HepG2 (cell line): Measurements from ENCODE around the gene GUK1. TPM values are rescaled to one million over a fixed set of nuclear protein-coding genes. Genes with fewer than 3 reads are reported as not detected.
A peak's percentile ranks its signal among the peaks of the same experiment; 100 is the strongest.

Experiments
- FOXO1 ChIP-seq: sonication (generic); formaldehyde crosslinking; IDR thresholded peaks from 2 replicates; pipeline ENCODE4 v1.4.0; 2020; ENCODE audit warnings: missing genetic modification reagents
- MAFK ChIP-seq, 2 experiments: IDR thresholded peaks in 1 of 2; conservative IDR thresholded peaks in 1 of 2; 2 replicates each; pipeline ENCODE4 v1.6.1; 2011; ENCODE audit warnings: improper control_type of control experiment in 2 of 2, low read length in 2 of 2
- NFAT5 ChIP-seq: sonication (generic); formaldehyde crosslinking; IDR thresholded peaks from 2 replicates; pipeline ENCODE4 v1.4.0; 2020; ENCODE audit warnings: missing genetic modification reagents
- NFE2 ChIP-seq: sonication (generic); formaldehyde crosslinking; IDR thresholded peaks from 2 replicates; pipeline ENCODE4 v1.4.0; 2020; ENCODE audit warnings: missing genetic modification reagents
- NFYC ChIP-seq: IDR thresholded peaks from 2 replicates; pipeline ENCODE4 v1.6.1; 2016; ENCODE audit warnings: missing genetic modification reagents, missing compliant biosample characterization
- NKX3-1 ChIP-seq: sonication (generic); formaldehyde crosslinking; IDR thresholded peaks from 2 replicates; pipeline ENCODE4 v1.5.0; 2020; ENCODE audit warnings: missing genetic modification reagents
- TFDP1 ChIP-seq: IDR thresholded peaks from 2 replicates; pipeline ENCODE4 v1.6.1; 2016; ENCODE audit warnings: missing compliant biosample characterization, missing genetic modification reagents, borderline replicate concordance
- THYN1 ChIP-seq: sonication (generic); formaldehyde crosslinking; IDR thresholded peaks from 2 replicates; pipeline ENCODE4 v1.8.1; 2023; ENCODE audit warnings: low read depth, mild to moderate bottlenecking, moderate library complexity, missing genetic modification reagents, borderline replicate concordance
- ZBTB14 ChIP-seq: sonication (generic); formaldehyde crosslinking; IDR thresholded peaks from 2 replicates; pipeline ENCODE4 v1.4.0; 2020; ENCODE audit warnings: missing genetic modification reagents
- ZNF274 ChIP-seq: sonication (generic); formaldehyde crosslinking; IDR thresholded peaks from 2 replicates; pipeline ENCODE4 v1.5.1; 2020; ENCODE audit warnings: mild to moderate bottlenecking, missing genetic modification reagents
- ZNF34 ChIP-seq: sonication (generic); formaldehyde crosslinking; IDR thresholded peaks from 2 replicates; pipeline ENCODE4 v1.4.0; 2020; ENCODE audit warnings: mild to moderate bottlenecking, missing genetic modification reagents, borderline replicate concordance
- polyA plus RNA-seq, 8 experiments: library from polyadenylated mRNA; depleted of rRNA in 3 of 8; stranded (reverse) in 7 of 8; unstranded in 1 of 8; fragments of >200 nt; fragmentation: Illumina TruSeq in 4 of 8; extraction: Trizol in 4 of 8; gene quantifications; 2 replicates each; pipeline versions ENCODE4 v1.2.1 to v1.2.3, GENCODE V29; 2011 to 2016; ENCODE audit warnings: low read depth in 4 of 8, missing spikeins in 1 of 8, mixed read lengths in 1 of 8; ENCODE audit not compliant: insufficient read depth in 1 of 8
- total RNA-seq, 5 experiments: library from RNA; depleted of rRNA; stranded (reverse); fragments of >200 nt; fragmentation: Illumina TruSeq; extraction: Trizol; gene quantifications; 2 replicates each; pipeline ENCODE4 v1.2.3, GENCODE V29; 2016; ENCODE audit warnings: low read depth in 1 of 5
- TF ChIP-seq, protein P1 (sequence below), 2 experiments: sonication (generic) in 1 of 2; formaldehyde crosslinking in 1 of 2; IDR thresholded peaks; 2 replicates each; pipeline versions ENCODE4 v1.4.0 to v1.6.1; 2018 to 2020; ENCODE audit warnings: missing genetic modification reagents in 2 of 2, borderline replicate concordance in 1 of 2, low read depth in 1 of 2, mild to moderate bottlenecking in 1 of 2, missing biosample characterization in 1 of 2
- TF ChIP-seq, protein P2 (sequence below): sonication (generic); formaldehyde crosslinking; IDR thresholded peaks from 2 replicates; pipeline ENCODE4 v1.4.0; 2020; ENCODE audit warnings: mild to moderate bottlenecking, low read depth, missing genetic modification reagents

Gene GUK1
- total and polyA plus RNA-seq, 2 of the 13 experiments (the other 11 are each of a cell fraction or from before 2014, with no cell fraction given), result 116 to 154 TPM

- TF ChIP-seq NFAT5, result no peak
- peak; percentile 71; the same call in 1 of the 2 replicates for TF ChIP-seq TFDP1 (CRISPR knock-in tag)
- TF ChIP-seq NFE2 (CRISPR knock-in tag), result no peak
- TF ChIP-seq, protein P1, sequence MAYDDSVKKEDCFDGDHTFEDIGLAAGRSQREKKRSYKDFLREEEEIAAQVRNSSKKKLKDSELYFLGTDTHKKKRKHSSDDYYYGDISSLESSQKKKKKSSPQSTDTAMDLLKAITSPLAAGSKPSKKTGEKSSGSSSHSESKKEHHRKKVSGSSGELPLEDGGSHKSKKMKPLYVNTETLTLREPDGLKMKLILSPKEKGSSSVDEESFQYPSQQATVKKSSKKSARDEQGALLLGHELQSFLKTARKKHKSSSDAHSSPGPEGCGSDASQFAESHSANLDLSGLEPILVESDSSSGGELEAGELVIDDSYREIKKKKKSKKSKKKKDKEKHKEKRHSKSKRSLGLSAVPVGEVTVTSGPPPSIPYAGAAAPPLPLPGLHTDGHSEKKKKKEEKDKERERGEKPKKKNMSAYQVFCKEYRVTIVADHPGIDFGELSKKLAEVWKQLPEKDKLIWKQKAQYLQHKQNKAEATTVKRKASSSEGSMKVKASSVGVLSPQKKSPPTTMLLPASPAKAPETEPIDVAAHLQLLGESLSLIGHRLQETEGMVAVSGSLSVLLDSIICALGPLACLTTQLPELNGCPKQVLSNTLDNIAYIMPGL (CRISPR knock-in tag; IDR thresholded peaks at IDR 0.05; ENCODE audit: borderline replicate concordance in 1 of 2, low read depth in 1 of 2), result peak; percentile 48 to 85; a peak in 3 of 4 replicates
- no peak; the same call in 1 of the 2 replicates for TF ChIP-seq ZNF274 (CRISPR knock-in tag)
- peak; percentile 45; the same call in 1 of the 2 replicates for TF ChIP-seq FOXO1 (CRISPR knock-in tag)
- no peak for TF ChIP-seq ZBTB14 (CRISPR knock-in tag)
- no peak for TF ChIP-seq THYN1 (CRISPR knock-in tag)
- TF ChIP-seq NKX3-1 (CRISPR knock-in tag), result peak; percentile 53; the same call in 1 of the 2 replicates
- TF ChIP-seq ZNF34 (CRISPR knock-in tag), result no peak
- TF ChIP-seq MAFK (conservative IDR thresholded peaks at IDR 0.05 in 1 of 2, IDR thresholded peaks at IDR 0.05 in 1 of 2; ENCODE audit: low read length in 2 of 2), result no peak
- TF ChIP-seq, protein P2, sequence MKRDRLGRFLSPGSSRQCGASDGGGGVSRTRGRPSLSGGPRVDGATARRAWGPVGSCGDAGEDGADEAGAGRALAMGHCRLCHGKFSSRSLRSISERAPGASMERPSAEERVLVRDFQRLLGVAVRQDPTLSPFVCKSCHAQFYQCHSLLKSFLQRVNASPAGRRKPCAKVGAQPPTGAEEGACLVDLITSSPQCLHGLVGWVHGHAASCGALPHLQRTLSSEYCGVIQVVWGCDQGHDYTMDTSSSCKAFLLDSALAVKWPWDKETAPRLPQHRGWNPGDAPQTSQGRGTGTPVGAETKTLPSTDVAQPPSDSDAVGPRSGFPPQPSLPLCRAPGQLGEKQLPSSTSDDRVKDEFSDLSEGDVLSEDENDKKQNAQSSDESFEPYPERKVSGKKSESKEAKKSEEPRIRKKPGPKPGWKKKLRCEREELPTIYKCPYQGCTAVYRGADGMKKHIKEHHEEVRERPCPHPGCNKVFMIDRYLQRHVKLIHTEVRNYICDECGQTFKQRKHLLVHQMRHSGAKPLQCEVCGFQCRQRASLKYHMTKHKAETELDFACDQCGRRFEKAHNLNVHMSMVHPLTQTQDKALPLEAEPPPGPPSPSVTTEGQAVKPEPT (CRISPR knock-in tag), result no peak
- TF ChIP-seq NFYC, result peak; percentile 71
Measured at GRCh38 chr1:228139931-228140723, at the start of gene GUK1 (continued).
